Right ventricle myocardium superior (tissue), 1 donor: Measurements from ENCODE around the gene CABP4. TPM values are rescaled to one million over a fixed set of nuclear protein-coding genes. Genes with fewer than 3 reads are reported as not detected.
A peak's percentile ranks its signal among the peaks of the same experiment; 100 is the strongest.
"Not testable (repeated sequence)": the region's sequence is repeated elsewhere in the genome, so short reads cannot be mapped to it uniquely, and the experiment has no call there.

Experiments
- ATAC-seq: fragments of 200-7000 bp; cut with Tn5 transposase; one replicate; pipeline ENCODE4 v1.9.1; 2020; ENCODE audit warnings: mild to moderate bottlenecking; ENCODE audit not compliant: poor library complexity
- DNase-seq: peaks from one replicate; pipeline ENCODE4 v3.0.0-alpha.2; 2020
- intact Hi-C: fragments of 100-400 bp; cut with DNase I; formaldehyde crosslinking; loops from one replicate; pipeline ENCODE4 v1.11.2; 2022
- total RNA-seq: library from RNA; stranded (reverse); fragmentation: NEBNext Ultra II Directional; extraction: Animal tissue kit (Norgen Biotek cat#: 25700); gene quantifications from one replicate; pipeline ENCODE4 v1.2.1, GENCODE V29; 2021
- donor health status: DM: no; HTN: yes; CAD: no; lungs with severe emphysema.

Gene CABP4
- total RNA-seq, 1 donor from 2014 or later: 0.75 TPM

- DNase-seq (peak; percentile 36), ATAC-seq (no peak)
- intact Hi-C loops: loop anchor here (5.0 kb wide), 1 partner anchor 40 kb away; the partner anchor contains the start of genes CDK2AP2 and PITPNM1
Observed at GRCh38 chr11:67466962-67467771, 12.0 kb downstream of the CABP4 start.

- intact Hi-C loops: loop anchor here (2.0 to 5.0 kb wide), 2 partner anchors 39 to 67 kb away; partner anchors contain the start of genes CDK2AP2, PITPNM1 and PPP1CA
- ATAC-seq: no peak
Observed at GRCh38 chr11:67468056-67468455, 12.9 kb downstream of the CABP4 start.

GRCh38 chr11:67468456-67468758 is 13.3 kb downstream of the CABP4 start:
- no peak for ATAC-seq
- intact Hi-C loops: loop anchor here (2.0 to 5.0 kb wide), 2 partner anchors 39 to 68 kb away; partner anchors contain the start of genes CDK2AP2, PITPNM1 and PPP1CA
- no peak for DNase-seq

More at GRCh38 chr11:67468056-67468455, 12.9 kb downstream of the CABP4 start:
- peak; percentile 43 for DNase-seq

GRCh38 chr11:67468759-67469507 is 13.8 kb downstream of the CABP4 start, which contains the start of gene TMEM134:
TMEM134 (minus strand) TSS chr11:67469251; CDS start chr11:67469192, 59 bp downstream.
- intact Hi-C loops: loop anchor here (2.0 to 5.0 kb wide), 2 partner anchors 38 to 68 kb away; partner anchors contain the start of genes CDK2AP2, PITPNM1 and PPP1CA
- ATAC-seq: peak; percentile 95
- peak; percentile 97 for DNase-seq

- intact Hi-C loops: loop anchor here (2.0 to 5.0 kb wide), 2 partner anchors 38 to 69 kb away; partner anchors contain the start of genes CDK2AP2, PITPNM1 and PPP1CA
- DNase-seq (peak; percentile 34), ATAC-seq (no peak)
Observed at GRCh38 chr11:67469508-67469811, 14.3 kb downstream of the CABP4 start.

GRCh38 chr11:67470337-67471002 is 15.3 kb downstream of the CABP4 start:
- no peak for DNase-seq
- intact Hi-C loops: no loop called here
- no peak for ATAC-seq

- ATAC-seq (no peak), DNase-seq (no peak)
- intact Hi-C loops: no loop called here
Observed at GRCh38 chr11:67472882-67473281, 17.7 kb downstream of the CABP4 start.

- DNase-seq, intact Hi-C loops, ATAC-seq: not testable (repeated sequence)
Observed at GRCh38 chr11:67476692-67477091, 21.5 kb downstream of the CABP4 start.

- DNase-seq, intact Hi-C loops, ATAC-seq: not testable (repeated sequence)
Observed at GRCh38 chr11:67477344-67478050, 22.3 kb downstream of the CABP4 start.

GRCh38 chr11:67482275-67482826 is 27.2 kb downstream of the CABP4 start:
- intact Hi-C loops: no loop called here
- no peak for DNase-seq
- ATAC-seq: no peak

GRCh38 chr11:67482827-67483798 is 28.0 kb downstream of the CABP4 start, which contains the start of gene AIP:
AIP (plus strand) TSS chr11:67483026; CDS start chr11:67483159, 133 bp downstream.
- intact Hi-C loops: no loop called here
- peak; percentile 98 for DNase-seq
- ATAC-seq: peak; percentile 99

GRCh38 chr11:67483831-67484665 is 28.9 kb downstream of the CABP4 start:
- intact Hi-C loops: no loop called here
- ATAC-seq (no peak), DNase-seq (no peak)

GRCh38 chr11:67484847-67485311 is 29.7 kb downstream of the CABP4 start:
- ATAC-seq: no peak
- peak; percentile 49 for DNase-seq
- intact Hi-C loops: no loop called here

GRCh38 chr11:67485873-67486361 is 30.8 kb downstream of the CABP4 start:
- ATAC-seq, intact Hi-C loops, DNase-seq: not testable (repeated sequence)

GRCh38 chr11:67486481-67487195 is 31.5 kb downstream of the CABP4 start:
- no peak for ATAC-seq
- no peak for DNase-seq
- intact Hi-C loops: no loop called here
